HG02870 (cell line): ENCODE data around the gene EPN1.
"Not testable (repeated sequence)": the region's sequence is repeated elsewhere in the genome, so short reads cannot be mapped to it uniquely, and the experiment has no call there.

Source experiments
- ATAC-seq: cut with Tn5 transposase; IDR thresholded peaks from one replicate; pipeline ENCODE4 v1.9.1; 2021; ENCODE audit warnings: mild to moderate bottlenecking, moderate library complexity; ENCODE audit not compliant: unreplicated experiment

EPN1 gene

DNA sequence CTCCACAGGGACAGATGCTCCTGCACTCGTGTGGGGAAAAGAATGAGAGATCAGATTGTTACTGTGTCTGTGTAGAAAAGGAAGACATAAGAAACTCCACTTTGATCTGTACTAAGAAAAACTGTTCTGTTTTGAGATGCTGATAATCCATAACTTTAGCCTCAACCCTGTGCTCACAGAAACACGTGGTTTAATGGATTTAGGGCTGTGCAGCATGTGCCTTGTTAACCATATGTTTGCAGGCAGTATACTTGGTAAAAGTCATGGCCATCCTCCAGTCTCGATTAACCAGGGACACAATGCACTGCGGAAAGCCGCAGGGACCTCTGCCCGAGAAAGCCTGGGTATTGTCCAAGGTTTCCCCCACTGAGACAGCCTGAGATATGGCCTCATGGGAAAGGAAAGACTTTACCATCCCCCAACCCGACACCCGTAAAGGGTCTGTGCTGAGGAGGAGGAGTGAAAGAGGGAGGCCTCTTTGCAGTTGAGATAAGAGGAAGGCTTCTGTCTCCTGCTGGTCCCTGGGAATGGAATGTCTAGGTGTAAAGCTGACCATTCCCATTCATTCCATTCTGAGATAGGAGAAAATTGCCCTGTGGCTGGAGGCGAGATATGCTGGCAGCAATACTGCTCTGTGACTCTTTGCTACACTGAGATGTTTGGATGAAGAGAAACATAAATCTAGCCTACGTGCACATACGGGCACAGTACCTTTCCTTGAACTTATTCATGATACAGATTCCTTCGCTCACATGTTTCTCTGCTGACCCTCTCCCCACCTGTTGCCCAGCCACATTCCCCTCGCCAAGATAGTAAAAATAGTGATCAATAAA is 43.1 kb downstream of the EPN1 start:
- not testable (repeated sequence) for ATAC-seq

DNA sequence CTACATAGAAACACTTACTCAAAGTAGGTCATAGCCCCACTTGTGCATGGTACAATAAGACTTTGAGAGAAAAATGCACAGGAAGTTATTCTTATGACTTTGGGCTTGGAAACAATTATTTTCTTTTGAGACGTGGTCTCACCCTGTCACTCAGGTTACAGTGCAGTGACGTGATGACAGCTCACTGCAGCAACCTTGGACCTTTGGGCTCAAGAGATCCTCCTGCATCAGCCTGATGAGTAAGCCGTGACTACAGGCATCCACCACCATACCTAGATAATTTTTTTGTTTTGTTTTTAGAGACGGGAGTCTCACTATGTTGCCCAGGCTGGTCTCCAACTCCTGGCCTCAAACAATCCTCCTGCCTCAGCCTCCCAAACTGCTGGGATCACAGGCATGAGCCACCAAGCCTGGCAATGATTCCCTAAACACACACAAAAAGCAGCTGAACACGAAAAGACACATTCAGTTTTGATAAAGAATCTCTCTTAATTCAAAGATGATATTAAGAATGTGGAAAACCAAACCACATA is 45.3 kb downstream of the EPN1 start:
- no peak for ATAC-seq

DNA sequence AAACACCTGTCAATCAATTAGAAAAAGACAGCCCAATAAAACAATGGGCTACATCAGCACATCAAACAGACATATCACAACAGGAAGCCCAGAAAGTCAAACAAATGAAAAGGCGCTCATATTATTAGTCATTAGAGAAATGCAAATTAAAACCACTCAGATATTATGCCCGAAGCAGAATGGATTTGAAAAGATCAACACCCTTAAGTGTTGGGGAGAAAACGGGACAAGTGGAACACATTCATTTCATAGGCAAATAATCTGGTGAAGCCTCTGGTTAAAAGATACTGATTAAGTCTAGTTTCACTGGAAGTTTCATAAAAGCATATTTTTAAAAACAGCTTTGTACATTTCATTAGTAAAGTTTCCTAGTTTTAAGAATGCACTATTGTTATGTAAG is 45.8 kb downstream of the EPN1 start:
- ATAC-seq, result no peak

DNA sequence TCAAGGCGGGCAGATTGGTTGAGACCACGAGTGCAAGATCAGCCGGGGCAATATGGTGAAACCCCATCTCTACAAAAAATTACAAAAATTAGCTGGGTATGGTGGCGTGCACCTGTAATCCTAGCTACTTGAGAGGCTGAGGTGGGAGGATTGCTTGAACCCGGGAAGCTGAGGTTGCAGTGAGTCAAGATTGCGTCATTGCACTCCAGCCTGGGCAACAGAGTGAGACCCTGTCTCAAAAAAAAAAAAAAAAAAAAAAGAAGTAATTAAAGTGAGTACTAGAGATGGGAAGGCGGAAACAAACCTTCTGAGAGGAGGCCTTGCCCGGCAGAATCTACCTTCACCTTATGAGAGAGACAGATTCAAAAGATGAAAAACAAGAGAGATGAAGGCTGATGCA is 48.5 kb downstream of the EPN1 start:
- no peak for ATAC-seq

GRCh38 chr19:55730378-55730777 is 55.4 kb downstream of the EPN1 start:
- not testable (repeated sequence) for ATAC-seq

GRCh38 chr19:55738302-55738701 is 63.3 kb downstream of the EPN1 start, which contains the start of gene NLRP9:
Gene NLRP9, minus strand, starts transcription at chr19:55738402. Its CDS starts 28 bp downstream, at chr19:55738374.
- no peak for ATAC-seq

DNA sequence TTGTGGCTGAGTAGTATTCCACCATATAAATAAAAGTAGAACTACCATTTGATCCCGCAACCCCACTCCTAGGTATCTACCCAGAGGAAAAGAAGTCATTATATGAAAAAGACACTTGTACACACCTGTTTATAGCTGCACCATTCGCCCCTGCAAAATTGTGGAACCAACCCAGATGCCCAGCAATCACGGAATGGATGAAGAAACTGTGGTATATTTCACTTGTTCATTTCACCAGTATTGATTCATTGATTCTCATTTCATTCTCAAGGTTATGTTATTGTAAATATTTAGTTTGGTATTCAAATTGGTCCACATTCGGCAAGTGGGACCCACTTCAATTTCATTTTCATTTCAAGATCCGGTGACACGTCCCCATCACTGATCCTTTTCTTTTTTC is 75.7 kb downstream of the EPN1 start:
- no peak for ATAC-seq

DNA sequence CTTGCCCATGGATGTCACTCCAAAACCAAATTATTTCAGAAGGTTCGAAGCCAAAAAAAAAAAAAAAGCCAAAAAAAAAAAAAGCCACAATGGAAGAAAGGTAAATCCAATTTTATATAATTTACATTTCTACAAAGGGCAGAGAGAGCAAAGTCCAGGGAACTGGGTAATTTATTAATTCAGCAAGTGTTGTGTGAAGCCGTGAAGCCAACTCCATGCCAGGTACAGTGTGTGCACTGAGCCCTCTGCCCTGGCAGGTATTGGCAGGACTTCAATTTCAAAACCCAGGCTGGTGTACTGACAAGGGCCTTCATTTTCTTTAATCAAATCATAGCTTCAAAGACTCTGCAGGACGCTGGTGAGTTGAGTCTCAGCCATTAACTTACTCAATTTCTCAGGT is 78.4 kb downstream of the EPN1 start:
- ATAC-seq, result no peak

GRCh38 chr19:55756808-55757207 is 81.8 kb downstream of the EPN1 start:
- not testable (repeated sequence) for ATAC-seq

GRCh38 chr19:55758797-55759196 is 83.8 kb downstream of the EPN1 start, which contains the start of gene RFPL4A:
Gene RFPL4A, plus strand, starts transcription at chr19:55759097. Its CDS starts 2,704 bp downstream, at chr19:55761801.
- not testable (repeated sequence) for ATAC-seq
